Left ventricle myocardium inferior (tissue), 1 donor: ENCODE data around the gene PEX16. TPM values are rescaled to one million over a fixed set of nuclear protein-coding genes. Genes with fewer than 3 reads are reported as not detected.

Experiments used
- DNase-seq: peaks from one replicate; pipeline ENCODE4 v3.0.0-alpha.2; 2020
- H3K27ac ChIP-seq: fragments of 200-600 bp; replicated peaks from 2 replicates; pipeline ENCODE4 v1.8.0; 2021
- H3K27me3 ChIP-seq: fragments of 200-600 bp; 2 replicates; pipeline ENCODE4 v1.8.0; 2021; ENCODE audit warnings: low read depth
- H3K36me3 ChIP-seq: fragments of 200-600 bp; 2 replicates; pipeline ENCODE4 v1.8.0; 2021
- H3K4me1 ChIP-seq: fragments of 200-600 bp; 2 replicates; pipeline ENCODE4 v1.8.0; 2021
- H3K4me3 ChIP-seq: fragments of 200-600 bp; 2 replicates; pipeline ENCODE4 v1.8.0; 2021; ENCODE audit warnings: mild to moderate bottlenecking, moderate library complexity
- H3K9me3 ChIP-seq: fragments of 200-600 bp; replicated peaks from 2 replicates; pipeline ENCODE4 v1.8.0; 2021
- intact Hi-C: fragments of 100-400 bp; cut with micrococcal nuclease; formaldehyde crosslinking; loops from one replicate; pipeline ENCODE4 v1.11.0; 2022
- long read RNA-seq: library from polyadenylated mRNA; unstranded; transcript quantifications from one replicate; pipeline ENCODE4 v2.0.0, GENCODE V29; 2021
- total RNA-seq: library from RNA; stranded (reverse); fragmentation: NEBNext Ultra II Directional; extraction: Animal tissue kit (Norgen Biotek cat#: 25700); gene quantifications from one replicate; pipeline ENCODE4 v1.2.1, GENCODE V29; 2021
- TF ChIP-seq, protein P1 (sequence below): fragments of 200-600 bp; IDR thresholded peaks from 2 replicates; pipeline ENCODE4 v1.8.0; 2021; ENCODE audit warnings: antibody characterized with exemption, mild to moderate bottlenecking, borderline replicate concordance
- donor health status: DM: no; HTN: yes; CAD: no; lungs with severe emphysema.

PEX16 gene
- 10.9 TPM for total RNA-seq
- long read RNA-seq, transcript PEX16-202 (11 exons, 1,335 nt) = major isoform, 13 of 18 reads
- long read RNA-seq, partial matches to known transcripts = 1 of 18 reads
- long read RNA-seq, other reads (novel, unspliced or antisense) = 3 of 18 reads

DNA sequence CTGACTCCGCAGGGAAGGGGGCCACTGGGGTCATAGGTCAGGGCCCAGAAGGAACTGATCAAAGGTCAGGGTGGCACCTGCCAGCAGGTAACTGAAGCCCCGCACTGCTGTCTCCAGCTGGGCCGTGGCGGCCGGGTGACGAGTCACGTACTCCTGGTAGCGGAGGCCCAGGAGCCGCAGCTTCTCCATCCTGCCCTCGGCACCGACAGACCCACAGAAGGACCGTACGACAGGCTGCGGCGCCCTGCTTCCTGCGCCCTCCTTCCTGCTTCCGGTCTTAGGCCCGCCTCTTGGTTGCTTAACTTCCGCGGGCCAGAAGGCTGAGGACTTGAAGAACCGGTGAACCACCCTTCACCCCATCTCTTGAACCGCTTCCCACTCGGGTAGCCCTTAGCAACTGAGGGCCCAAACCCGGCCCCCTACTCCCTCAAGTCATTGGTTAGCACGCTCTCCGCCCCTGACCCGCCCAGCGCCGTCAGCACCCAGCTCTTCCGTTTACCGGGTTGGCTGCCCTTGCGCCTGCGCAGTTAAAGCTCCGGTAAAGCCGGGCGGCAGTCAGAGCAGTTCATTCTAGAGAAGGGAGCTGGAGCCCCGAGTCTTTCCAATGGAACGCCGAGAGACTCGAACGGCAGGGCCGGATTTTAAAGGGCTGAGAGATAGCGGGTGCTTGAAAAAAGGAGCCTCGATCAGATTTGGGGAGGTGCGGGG, at the start of gene PEX16:
PEX16 (minus strand) TSS at position 255 of the 708 bp plus-strand sequence; CDS start at position 189, 66 bp downstream.
- peak within 1 kb of the TSS; percentile 92 for H3K27ac ChIP-seq
- H3K36me3 ChIP-seq = peaks cover 34% of the 10 kb centered on the region
- TF ChIP-seq, protein P1, sequence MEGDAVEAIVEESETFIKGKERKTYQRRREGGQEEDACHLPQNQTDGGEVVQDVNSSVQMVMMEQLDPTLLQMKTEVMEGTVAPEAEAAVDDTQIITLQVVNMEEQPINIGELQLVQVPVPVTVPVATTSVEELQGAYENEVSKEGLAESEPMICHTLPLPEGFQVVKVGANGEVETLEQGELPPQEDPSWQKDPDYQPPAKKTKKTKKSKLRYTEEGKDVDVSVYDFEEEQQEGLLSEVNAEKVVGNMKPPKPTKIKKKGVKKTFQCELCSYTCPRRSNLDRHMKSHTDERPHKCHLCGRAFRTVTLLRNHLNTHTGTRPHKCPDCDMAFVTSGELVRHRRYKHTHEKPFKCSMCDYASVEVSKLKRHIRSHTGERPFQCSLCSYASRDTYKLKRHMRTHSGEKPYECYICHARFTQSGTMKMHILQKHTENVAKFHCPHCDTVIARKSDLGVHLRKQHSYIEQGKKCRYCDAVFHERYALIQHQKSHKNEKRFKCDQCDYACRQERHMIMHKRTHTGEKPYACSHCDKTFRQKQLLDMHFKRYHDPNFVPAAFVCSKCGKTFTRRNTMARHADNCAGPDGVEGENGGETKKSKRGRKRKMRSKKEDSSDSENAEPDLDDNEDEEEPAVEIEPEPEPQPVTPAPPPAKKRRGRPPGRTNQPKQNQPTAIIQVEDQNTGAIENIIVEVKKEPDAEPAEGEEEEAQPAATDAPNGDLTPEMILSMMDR = no peak
- H3K4me1 ChIP-seq = peaks cover 51% of the 10 kb centered on the region
- H3K9me3 ChIP-seq = no peaks in the 10 kb centered on the region
- H3K4me3 ChIP-seq = peak within 1 kb of the TSS; percentile 80
- H3K27me3 ChIP-seq = peaks cover 18% of the 10 kb centered on the region
- peak; percentile 96 for DNase-seq
- intact Hi-C loops = no loop called here

DNA sequence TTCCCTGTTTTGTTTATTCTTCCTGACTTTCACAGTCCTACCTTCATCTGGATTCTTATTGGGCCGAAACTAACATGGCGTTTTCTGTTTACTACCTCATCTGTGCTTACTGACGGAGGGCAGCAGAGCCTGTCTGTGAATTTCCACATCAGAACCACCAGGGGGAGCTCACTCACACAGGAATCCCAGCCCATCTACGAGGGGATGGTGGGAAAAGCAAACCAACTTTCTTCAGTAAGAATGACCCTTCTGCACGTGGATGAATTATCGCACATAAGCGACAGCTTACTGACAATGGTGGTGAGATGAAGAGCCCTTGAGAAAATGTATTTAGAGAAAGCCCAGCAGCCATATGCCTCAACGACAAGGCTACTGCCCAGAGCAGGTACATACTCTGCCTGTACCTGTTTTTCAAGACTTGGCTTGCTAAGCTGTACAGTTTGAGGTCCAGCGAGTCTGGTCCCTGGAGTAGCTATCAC, 47.3 kb upstream of the PEX16 start:
- DNase-seq = peak; percentile 24
- Histone ChIP-seq H3K4me1 (peaks cover 18% of the 10 kb centered on the region), H3K36me3 (peaks cover 44% of the 10 kb centered on the region), H3K4me3 (no peak overlapping the region), H3K27me3 (no peaks in the 10 kb centered on the region), H3K9me3 (no peaks in the 10 kb centered on the region), H3K27ac (peak overlapping the region; percentile 30)
- intact Hi-C loops = loop anchor here (5.0 kb wide), 1 partner anchor 42 kb away; no protein-coding TSS in a partner anchor
- TF ChIP-seq, protein P1 = peak; percentile 95

DNA sequence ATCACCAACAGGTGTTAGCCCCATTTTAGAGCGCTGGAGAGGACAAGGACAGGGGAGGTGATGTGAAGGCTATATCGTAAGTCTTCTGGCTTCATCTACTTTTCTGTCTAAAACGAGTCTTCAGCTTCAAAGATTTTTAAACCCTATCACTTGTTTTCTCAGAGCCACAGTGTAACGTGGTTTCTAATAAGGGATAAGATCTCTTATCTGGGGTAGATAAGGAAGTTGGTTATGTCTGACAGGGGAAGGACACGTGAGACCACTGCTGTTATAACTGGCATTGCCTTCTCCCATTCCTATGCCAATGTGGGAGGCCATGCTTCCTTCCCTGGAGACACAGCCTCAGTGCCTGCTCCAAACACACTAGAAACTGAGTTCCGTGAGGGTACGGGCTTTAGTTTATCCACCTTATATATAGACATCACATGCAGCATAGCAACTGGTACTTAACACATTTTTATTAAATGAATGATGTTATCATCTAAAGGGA, 44.1 kb upstream of the PEX16 start:
- H3K9me3 ChIP-seq = no peaks in the 10 kb centered on the region
- DNase-seq = no peak
- intact Hi-C loops = no loop called here
- peaks cover 16% of the 10 kb centered on the region for H3K36me3 ChIP-seq
- TF ChIP-seq, protein P1 = no peak
- peak overlapping the region; percentile 52 for H3K27ac ChIP-seq
- H3K27me3 ChIP-seq = no peaks in the 10 kb centered on the region
- H3K4me3 ChIP-seq = no peak overlapping the region
- peaks cover 22% of the 10 kb centered on the region for H3K4me1 ChIP-seq

DNA sequence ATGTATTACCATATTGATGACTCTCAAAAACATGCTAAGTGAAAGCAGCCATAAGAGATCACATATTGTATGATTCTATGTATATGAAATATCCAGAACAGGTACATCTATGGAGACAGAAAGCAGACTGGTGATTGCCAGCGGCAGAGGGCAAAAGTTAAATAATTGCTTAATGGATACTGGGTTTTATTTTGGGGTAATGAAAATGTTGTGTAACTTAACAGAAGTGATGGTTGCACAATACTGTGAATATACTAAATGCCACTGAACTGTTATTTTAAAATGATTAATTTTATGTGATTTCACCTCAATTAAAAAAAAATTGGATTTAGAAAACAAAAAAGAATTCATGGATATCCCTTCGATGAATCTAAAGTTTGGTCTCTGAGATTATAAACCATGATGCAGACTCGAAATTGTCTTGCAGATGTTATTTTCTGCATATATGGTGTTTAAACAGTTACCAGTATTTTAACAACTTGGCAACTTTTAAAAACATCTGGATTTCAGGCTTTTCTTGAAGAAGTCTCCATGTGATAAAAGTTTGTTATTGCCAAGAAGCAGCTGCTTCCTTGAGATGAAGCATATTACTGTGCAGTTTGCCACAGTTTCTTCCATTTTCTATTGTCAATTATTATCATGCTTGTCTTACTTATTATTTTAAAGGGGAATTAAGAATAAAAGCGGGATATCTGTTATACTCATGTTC, 42.9 kb upstream of the PEX16 start:
- Histone ChIP-seq H3K36me3 (peaks cover 21% of the 10 kb centered on the region), H3K27me3 (no peaks in the 10 kb centered on the region), H3K4me1 (peaks cover 22% of the 10 kb centered on the region), H3K27ac (peak overlapping the region; percentile 52), H3K4me3 (no peak overlapping the region), H3K9me3 (no peaks in the 10 kb centered on the region)
- TF ChIP-seq, protein P1 = no peak
- DNase-seq = no peak
- intact Hi-C loops = no loop called here

DNA sequence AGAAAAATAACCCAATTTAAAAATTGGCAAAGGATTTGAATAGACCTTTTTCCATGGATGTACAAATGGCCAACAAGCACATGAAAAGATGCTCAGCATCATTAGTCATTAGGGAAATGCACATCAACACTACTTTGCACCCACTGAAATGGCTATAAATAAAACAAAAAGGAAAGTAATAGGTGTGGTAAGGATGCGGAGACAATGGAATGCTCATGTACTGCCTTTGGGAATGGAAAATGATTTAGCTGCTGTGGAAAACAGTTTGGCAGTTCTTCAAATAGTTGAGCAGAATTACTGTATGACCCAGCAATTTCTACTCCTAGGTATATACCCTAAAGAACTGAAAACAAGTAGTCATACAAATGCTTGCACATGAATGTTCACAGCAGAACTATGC, 42.2 kb upstream of the PEX16 start:
- intact Hi-C loops = no loop called here
- TF ChIP-seq, protein P1 = no peak
- DNase-seq = no peak
- no peak overlapping the region for H3K4me3 ChIP-seq
- H3K9me3 ChIP-seq = no peaks in the 10 kb centered on the region
- peak overlapping the region; percentile 52 for H3K27ac ChIP-seq
- H3K4me1 ChIP-seq = peaks cover 22% of the 10 kb centered on the region
- peaks cover 21% of the 10 kb centered on the region for H3K36me3 ChIP-seq
- H3K27me3 ChIP-seq = no peaks in the 10 kb centered on the region
